NCI-H1930 (cell line): ENCODE data around the gene TUBGCP2.

Source experiments
- DNase-seq, 2 experiments: peaks; one replicate each; lab custom pipeline; 2025; lab: John Stamatoyannopoulos, UW

Gene TUBGCP2

DNA sequence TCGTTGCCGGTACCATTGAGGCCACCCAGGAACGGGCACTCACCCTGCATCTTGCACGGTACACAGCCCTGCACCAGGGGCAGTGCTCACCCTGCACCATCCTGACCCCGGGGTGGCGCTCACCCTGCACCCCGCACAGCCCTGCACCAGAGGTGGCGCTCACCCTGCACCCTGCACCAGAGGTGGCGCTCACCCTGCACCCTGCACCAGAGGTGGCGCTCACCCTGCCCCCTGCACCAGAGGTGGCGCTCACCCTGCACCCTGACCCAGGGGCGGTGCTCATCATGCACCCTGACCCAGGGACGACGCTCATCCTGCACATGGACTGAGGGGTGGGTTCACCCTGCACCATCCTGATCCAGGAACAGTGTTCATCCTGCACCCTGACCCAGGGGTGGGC is 6.4 kb downstream of the TUBGCP2 start:
- no peak for DNase-seq

DNA sequence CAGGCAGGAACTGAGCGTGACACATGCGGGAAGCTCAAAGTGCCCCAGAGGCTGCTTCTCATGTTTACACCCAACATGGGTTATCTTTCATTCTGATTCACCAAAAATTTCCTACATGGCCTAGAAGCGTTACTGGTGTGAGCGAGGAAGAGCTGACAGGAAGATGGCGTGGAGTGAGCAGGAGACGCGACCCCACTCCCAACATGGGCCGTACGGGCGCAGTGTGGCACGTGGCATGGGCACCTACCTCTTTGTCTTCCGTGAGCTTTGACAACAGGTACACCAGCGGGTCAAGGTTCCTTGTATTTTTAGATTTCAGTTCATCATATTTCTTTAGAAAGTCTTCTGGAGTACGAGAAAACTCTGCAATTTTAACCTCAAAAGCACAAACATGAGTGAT is 8.9 kb downstream of the TUBGCP2 start:
- no peak for DNase-seq

DNA sequence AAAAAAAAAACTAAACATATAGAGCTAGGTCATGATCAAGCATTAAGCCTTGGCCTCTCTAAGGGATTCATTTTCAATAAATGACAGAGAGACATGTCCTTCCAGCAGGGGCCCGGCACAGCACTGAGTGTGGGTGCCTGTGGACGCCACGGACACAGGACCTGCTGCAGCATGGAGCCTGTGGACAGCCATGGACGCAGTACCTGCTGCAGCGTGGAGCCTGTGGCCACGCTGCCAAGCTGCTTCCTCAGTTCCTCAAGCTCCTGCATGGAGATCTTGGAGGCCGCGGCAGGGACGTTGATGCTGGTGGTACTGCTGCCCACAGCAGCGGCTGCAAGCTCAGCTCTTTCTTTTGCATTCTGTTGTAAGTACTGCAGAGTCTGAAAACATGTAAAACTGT is 9.4 kb downstream of the TUBGCP2 start:
- DNase-seq = no peak

- DNase-seq = no peak
Measured at GRCh38 chr10:133298466-133298865, 10.2 kb downstream of the TUBGCP2 start.

- DNase-seq = no peak
Measured at GRCh38 chr10:133297504-133297903, 11.2 kb downstream of the TUBGCP2 start.

DNA sequence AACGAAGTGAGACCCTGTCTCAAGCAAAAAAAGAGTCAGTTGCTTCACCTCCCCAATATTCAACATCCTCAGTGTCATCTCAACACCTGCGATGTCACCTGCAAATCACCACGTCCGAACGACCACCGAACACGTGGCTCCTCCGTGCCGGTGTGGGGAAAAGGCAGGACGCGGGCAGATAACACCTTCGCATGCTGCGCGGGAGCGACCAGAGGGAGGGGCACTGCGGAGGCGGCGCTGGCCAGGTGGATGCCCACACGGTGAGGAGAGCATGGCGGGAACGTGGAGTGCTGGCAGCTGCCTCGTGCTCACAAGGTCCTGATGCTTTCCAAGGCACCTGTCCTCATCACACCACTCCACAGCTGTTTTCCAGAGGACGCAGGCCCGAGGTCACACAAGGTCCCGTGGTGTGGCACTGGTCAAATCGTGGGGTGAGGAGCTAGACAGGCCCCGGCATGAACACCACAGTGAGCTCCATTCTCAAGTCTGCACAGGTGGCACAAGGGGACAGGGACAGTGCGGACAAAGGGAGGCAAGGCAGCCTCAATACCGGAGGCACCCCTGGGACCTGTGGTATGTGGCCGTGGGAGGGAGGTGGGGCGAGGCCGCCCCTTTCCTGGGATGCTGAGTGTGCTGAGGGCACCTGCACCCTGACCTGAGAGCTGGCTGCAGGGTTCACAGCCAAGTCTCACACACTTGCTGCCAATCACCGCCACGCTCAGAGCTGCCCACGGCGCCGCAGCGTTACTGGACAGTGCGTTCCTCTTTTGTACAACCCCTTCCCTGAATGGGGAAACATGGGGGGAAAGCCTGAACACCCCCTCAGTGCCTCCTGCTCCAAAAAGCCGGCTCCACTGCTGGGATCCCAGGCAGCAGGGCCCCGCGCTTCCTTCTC is 13.0 kb downstream of the TUBGCP2 start:
- no peak for DNase-seq

- DNase-seq = no peak
Measured at GRCh38 chr10:133294189-133294588, 14.5 kb downstream of the TUBGCP2 start.

DNA sequence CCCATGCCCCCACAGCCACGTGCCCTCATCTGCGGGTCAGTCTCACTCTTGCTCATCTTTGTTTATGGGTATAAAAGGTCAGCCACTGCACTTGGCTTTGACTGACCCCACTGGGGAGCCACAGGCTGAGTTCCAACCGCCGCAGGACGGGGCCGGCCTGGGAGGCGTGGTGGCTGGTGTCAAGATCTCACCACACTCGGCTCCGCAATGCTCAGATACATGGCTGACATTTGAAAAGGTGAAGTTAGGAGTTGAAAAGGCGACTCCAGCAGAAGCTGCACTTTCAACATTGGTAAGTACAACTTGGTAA is 14.9 kb downstream of the TUBGCP2 start:
- no peak for DNase-seq

- DNase-seq = no peak
Measured at GRCh38 chr10:133292919-133293809, 15.5 kb downstream of the TUBGCP2 start.

GRCh38 chr10:133289761-133290160 is 18.9 kb downstream of the TUBGCP2 start:
- no peak for DNase-seq

GRCh38 chr10:133287832-133288500 is 20.7 kb downstream of the TUBGCP2 start:
- DNase-seq = no peak

GRCh38 chr10:133286366-133286765 is 22.3 kb downstream of the TUBGCP2 start:
- DNase-seq = no peak

GRCh38 chr10:133285217-133285616 is 23.5 kb downstream of the TUBGCP2 start:
- DNase-seq = no peak

- DNase-seq = no peak
Measured at GRCh38 chr10:133283931-133284330, 24.7 kb downstream of the TUBGCP2 start.

GRCh38 chr10:133282846-133283390 is 25.8 kb downstream of the TUBGCP2 start:
- no peak for DNase-seq

- DNase-seq = no peak
Measured at GRCh38 chr10:133281628-133282372, 26.9 kb downstream of the TUBGCP2 start.

DNA sequence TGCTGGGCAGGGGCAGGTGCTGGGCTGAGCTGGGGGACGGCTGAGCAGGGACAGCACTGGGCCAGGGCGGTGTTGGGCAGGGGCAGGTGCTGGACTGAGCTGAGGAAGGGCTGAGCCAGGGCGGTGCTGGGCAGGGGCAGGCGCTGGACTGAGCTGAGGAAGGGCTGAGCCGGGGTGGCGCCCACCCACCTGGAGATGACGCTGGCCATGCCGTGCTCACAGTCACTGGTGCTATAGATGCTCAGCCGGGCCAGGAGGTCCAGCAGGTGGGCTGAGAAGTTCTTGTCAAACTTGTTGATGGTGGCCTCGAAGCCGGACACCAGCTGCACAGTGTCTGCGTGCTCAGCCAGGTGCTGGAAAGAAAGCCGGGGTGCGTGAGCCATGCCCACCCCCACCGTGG is 27.6 kb downstream of the TUBGCP2 start:
- DNase-seq = no peak

DNA sequence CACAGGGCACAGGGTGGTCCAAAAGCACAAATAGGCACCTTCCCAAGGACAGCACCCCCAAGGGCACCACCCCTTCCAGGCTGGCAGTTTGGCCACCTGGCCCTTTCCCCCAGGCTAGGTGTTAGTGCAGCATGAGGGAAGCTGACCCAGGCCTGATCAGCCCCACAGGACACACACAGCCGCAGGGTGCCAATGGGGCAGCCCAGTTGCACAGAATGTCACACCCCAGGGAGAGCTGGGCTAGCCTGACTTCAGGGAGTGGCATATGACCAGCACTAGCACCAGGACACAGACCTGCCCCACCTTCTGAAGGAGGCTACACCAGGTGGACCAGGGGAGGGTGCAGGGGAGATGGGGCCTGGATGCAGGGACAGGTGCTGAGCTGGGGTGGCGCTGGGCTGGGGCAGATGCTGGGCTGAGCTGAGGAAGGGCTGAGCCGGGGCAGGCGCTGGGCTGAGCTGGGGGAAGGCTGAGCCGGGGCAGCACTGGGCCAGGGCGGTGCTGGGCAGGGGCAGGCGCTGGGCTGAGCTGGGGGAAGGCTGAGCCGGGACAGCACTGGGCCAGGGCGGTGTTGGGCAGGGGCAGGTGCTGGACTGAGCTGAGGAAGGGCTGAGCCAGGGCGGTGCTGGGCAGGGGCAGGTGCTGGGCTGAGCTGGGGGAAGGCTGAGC is 28.1 kb downstream of the TUBGCP2 start:
- DNase-seq = no peak

DNA sequence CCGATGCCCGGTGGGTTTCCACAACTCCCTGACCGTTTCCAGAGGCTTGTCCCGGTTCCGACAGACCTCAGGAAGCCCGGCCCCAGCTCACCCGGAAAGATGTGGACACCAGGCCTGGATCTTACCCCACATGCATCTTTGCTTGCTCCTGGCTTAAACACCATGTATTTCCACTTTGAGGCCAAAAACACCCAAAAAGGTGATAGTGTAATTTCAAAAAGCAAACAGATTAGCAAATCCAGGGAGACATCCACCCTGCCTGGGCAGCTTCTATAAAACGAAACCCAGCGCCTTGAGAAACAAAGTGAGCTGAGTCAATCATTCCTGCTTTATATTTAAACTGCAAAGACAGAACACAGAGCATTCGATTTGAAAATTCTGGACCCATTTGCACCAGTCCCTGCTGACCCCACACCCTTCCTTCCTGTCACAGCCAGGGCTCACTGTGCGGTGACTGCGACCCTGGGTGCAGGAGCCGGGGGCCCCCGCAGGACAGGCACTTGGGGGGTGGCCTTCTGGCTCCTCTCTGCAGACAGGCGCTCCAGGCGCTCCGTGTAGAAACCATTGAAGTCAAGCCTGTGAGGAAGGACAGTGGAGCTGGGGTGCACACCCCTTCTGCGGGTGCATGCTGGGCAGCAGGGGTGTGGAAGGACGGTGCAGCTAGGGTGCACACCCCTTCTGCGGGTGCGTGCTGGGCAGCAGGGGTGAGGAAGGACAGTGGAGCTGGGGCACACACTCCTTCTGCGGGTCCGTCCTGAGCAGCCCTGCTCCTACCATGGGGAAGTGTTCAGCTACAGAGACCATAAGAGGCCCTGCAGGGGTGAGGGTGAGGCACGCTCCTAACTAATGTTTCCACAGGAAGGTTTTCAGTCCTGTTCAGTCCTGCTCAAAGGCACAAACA is 29.1 kb downstream of the TUBGCP2 start:
- no peak for DNase-seq
